ENCODE data around the gene RLN3. TPM values are rescaled to one million over a fixed set of nuclear protein-coding genes. Genes with fewer than 3 reads are reported as not detected.

RLN3 gene
- total and polyA plus RNA-seq, 2 of the 8 experiments (the other 6 are each of a cell fraction or from before 2014, with no cell fraction given) = not detected

- no peak overlapping the region for H2BK120ac ChIP-seq (replicated peaks; ENCODE audit: low read depth, low read length)
- no peak for DNase-seq (ENCODE audit: low read depth in 1 of 2, low spot score in 2 of 2)
- FAIRE-seq = no peak
- TF ChIP-seq CBX5 (IDR thresholded peaks at IDR 0.05; ENCODE audit: low read depth, low read length) (no peak), ASH2L (IDR thresholded peaks at IDR 0.05; ENCODE audit: low read length) (no peak)
Measured at GRCh38 chr19:13980340-13980739, 47.6 kb upstream of the RLN3 start.

More at GRCh38 chr19:13980340-13980739, 47.6 kb upstream of the RLN3 start:
- no peak overlapping the region for H2BK20ac ChIP-seq (ENCODE audit: low read length)
- no peak overlapping the region for H2BK12ac ChIP-seq (ENCODE audit: low read depth, low read length)
- POLR2A ChIA-PET (ENCODE audit: partially characterized antibody) = interaction anchor here (1.0 to 4.3 kb wide), 7 partner anchors 9 to 27 kb away, joined by 3 to 34 read pairs (median 9); partner anchors contain the start of gene DCAF15
- H3K4ac ChIP-seq (replicated peaks; ENCODE audit: insufficient read length, low read depth, low read length) = no peak overlapping the region
- H3K27ac ChIP-seq (ENCODE audit: low read depth, low read length) = no peak overlapping the region
- H3K56ac ChIP-seq (replicated peaks; ENCODE audit: insufficient read length, low read depth, low read length) = no peak overlapping the region
- no peaks in the 10 kb centered on the region for H4K20me1 ChIP-seq (replicated peaks in 1 of 2; ENCODE audit: control insufficient read depth in 1 of 2, insufficient read depth in 2 of 2, low read length in 2 of 2)
- H3K79me2 ChIP-seq (ENCODE audit: control insufficient read depth in 1 of 2, insufficient read depth in 2 of 2, low read length in 2 of 2) = no peaks in the 10 kb centered on the region
- no peaks in the 10 kb centered on the region for H3K79me1 ChIP-seq (ENCODE audit: low read depth, low read length)
- no peak overlapping the region for H4K8ac ChIP-seq (ENCODE audit: extremely low read depth, insufficient read depth, low read length)
- no peak overlapping the region for H2AFZ ChIP-seq (ENCODE audit: low read length)
- H2AK5ac ChIP-seq (ENCODE audit: low read depth, low read length) = peak overlapping the region; percentile 65; the same call in 1 of the 2 replicates
- no peak overlapping the region for H3K14ac ChIP-seq (ENCODE audit: insufficient read length)
- 85% methylated on average over 14 of the region's 15 CpGs; no CpG with 5 or more reads in 1 of the 2 experiments for WGBS, 2 experiments (ENCODE audit: extremely low coverage in 1 of 2, insufficient coverage in 1 of 2, insufficient read length in 1 of 2, insufficient replicate concordance in 2 of 2, low coverage in 1 of 2, low lambda C conversion rate in 2 of 2, missing lambda C conversion rate in 1 of 2)
- no peak overlapping the region for H3K18ac ChIP-seq (ENCODE audit: extremely low read depth, low read length)
- peaks cover 0 to 24% (median 18%) of the 10 kb centered on the region in 4 experiments; a peak in 6 of 7 replicates for H3K4me1 ChIP-seq (replicated peaks in 1 of 4; ENCODE audit: control insufficient read depth in 3 of 4, insufficient read depth in 4 of 4, low read length in 3 of 4)
- H3K4me2 ChIP-seq (ENCODE audit: insufficient read depth in 1 of 2, low read depth in 2 of 2, low read length in 2 of 2) = no peak overlapping the region
- H3K36me3 ChIP-seq (ENCODE audit: control insufficient read depth in 2 of 4, insufficient read depth in 4 of 4, low read length in 3 of 4) = peaks cover 0 to 7% (median 0%) of the 10 kb centered on the region in 4 experiments; a peak in 1 of 8 replicates
- H3K4me3 ChIP-seq (ENCODE audit: extremely low read depth in 1 of 4, insufficient read depth in 2 of 4, low read depth in 3 of 4, low read length in 4 of 4) = no peak overlapping the region
- no peak overlapping the region for H2BK5ac ChIP-seq (ENCODE audit: low read depth, low read length)
- CTCF ChIA-PET (ENCODE audit: partially characterized antibody) = interaction anchor here (0.9 to 10.3 kb wide), 4 partner anchors 9 to 77 kb away, joined by 3 to 77 read pairs (median 6); partner anchors contain the start of gene IL27RA
- H2BK15ac ChIP-seq (ENCODE audit: low read length) = no peak overlapping the region
- H3K9ac ChIP-seq (replicated peaks in 1 of 4; ENCODE audit: extremely low read depth in 1 of 4, low read depth in 3 of 4, low read length in 3 of 4) = no peak overlapping the region
- H3K23me2 ChIP-seq (ENCODE audit: low read depth, low read length) = no peaks in the 10 kb centered on the region; the same call in 1 of the 2 replicates
- no peaks in the 10 kb centered on the region for H3K27me3 ChIP-seq (replicated peaks in 1 of 4; ENCODE audit: control insufficient read depth in 3 of 4, extremely low read depth in 1 of 4, insufficient read depth in 3 of 4, low read length in 3 of 4)
- no peaks in the 10 kb centered on the region for H3K9me3 ChIP-seq (ENCODE audit: insufficient read depth in 2 of 2, low read depth in 1 of 2, low read length in 1 of 2)
- peak overlapping the region; percentile 54 for H4K91ac ChIP-seq (replicated peaks; ENCODE audit: insufficient read length, low read length)
- H4K5ac ChIP-seq (ENCODE audit: insufficient read length, low read depth, low read length) = no peak overlapping the region
- no peak overlapping the region for H3K23ac ChIP-seq (ENCODE audit: insufficient read length)
